ENCODE data around the gene ERBB3.

DNA sequence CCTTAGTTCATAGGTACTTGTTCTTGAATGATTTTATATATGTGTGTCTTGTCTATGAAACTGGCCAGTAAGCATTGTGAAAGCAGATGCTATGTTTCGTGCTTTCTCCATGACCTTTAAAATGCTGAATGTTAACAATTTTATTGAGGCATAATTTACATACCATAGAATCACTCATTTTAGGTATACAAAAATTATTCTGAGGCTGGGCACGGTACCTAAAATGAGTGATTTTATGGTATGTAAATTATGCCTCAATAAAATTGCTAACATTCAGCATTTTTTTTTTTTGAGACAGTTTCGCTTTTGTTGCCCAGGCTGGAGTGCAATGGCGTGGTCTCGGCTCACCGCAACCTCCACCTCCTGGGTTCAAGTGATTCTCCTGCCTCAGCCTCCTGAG lies 54.9 kb downstream of the ERBB3 start:
- TF ChIP-seq GATA2 (IDR thresholded peaks at IDR 0.05; ENCODE audit: low read depth, low read length) (no peak), GATA3 (IDR thresholded peaks at IDR 0.05; ENCODE audit: low read depth, low read length) (no peak)
